Measurements from ENCODE around the gene KCNT2. TPM values are rescaled to one million over a fixed set of nuclear protein-coding genes. Genes with fewer than 3 reads are reported as not detected.

Gene KCNT2
- total RNA-seq, 1 experiment from 2014 or later = 9.1 TPM

DNA sequence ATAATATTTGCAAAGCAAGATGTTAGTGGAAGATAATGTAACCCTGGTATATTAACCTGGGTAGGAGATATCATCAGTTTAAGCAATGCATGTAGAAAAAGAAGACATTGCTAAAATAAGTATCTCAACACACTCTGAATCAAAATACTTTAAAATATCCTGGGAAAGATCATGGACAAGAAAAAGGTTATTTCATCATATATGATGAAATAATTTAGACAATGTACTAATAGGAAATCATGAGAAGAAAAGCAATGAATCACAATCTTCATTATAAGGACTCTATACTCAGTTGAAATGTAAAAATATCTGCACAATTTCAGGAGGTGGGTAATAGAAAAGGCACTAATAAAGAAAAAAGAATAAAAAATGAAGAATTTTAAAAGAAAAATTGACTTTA lies 158.8 kb downstream of the KCNT2 start:
- no peak overlapping the region for H3K9ac ChIP-seq (ENCODE audit: extremely low read depth, insufficient read length, low read length)
- no peak overlapping the region for H3K23ac ChIP-seq (ENCODE audit: insufficient read length, low read depth, low read length)
- H3K9me3 Mint-ChIP-seq = no peaks in the 10 kb centered on the region
- no peaks in the 10 kb centered on the region for H3K23me2 ChIP-seq (ENCODE audit: insufficient read length, low read depth, low read length, poor library complexity, severe bottlenecking)
- no peaks in the 10 kb centered on the region for H3K9me3 ChIP-seq (ENCODE audit: control insufficient read depth, low read depth, low read length)
- no peak overlapping the region for H3T11ph ChIP-seq (ENCODE audit: low read length)
- no peak overlapping the region for H2BK5ac ChIP-seq (ENCODE audit: insufficient read length, low read length)
- H3K79me1 ChIP-seq (ENCODE audit: insufficient read depth, low read depth, low read length, poor library complexity, severe bottlenecking) = no peaks in the 10 kb centered on the region
- H3K27me3 ChIP-seq (ENCODE audit: insufficient read depth, low read length) = no peaks in the 10 kb centered on the region
- peaks cover 4% of the 10 kb centered on the region; the same call in 1 of the 2 replicates for H3K4me1 ChIP-seq (ENCODE audit: insufficient read depth, low read length)
- H4K91ac ChIP-seq (ENCODE audit: insufficient read length, low read depth, low read length) = no peak overlapping the region
- H2BK15ac ChIP-seq (ENCODE audit: low read depth, low read length) = no peak overlapping the region
- no peak overlapping the region for H3K4me2 ChIP-seq (ENCODE audit: insufficient read depth, insufficient read length, low read length)
- H3K27me3 Mint-ChIP-seq (ENCODE audit: low read depth) = no peaks in the 10 kb centered on the region
- no peak overlapping the region for H3K4ac ChIP-seq (ENCODE audit: low read depth, low read length)
- peaks cover 42 to 55% of the 10 kb centered on the region in 2 experiments for H3K4me1 Mint-ChIP-seq
- no peak overlapping the region for H3K56ac ChIP-seq (ENCODE audit: insufficient read length, low read depth, low read length)
- H3K27ac ChIP-seq (ENCODE audit: insufficient read length, low read depth, low read length) = no peak overlapping the region
- H2BK120ac ChIP-seq (ENCODE audit: low read depth, low read length, poor library complexity, severe bottlenecking) = no peak overlapping the region
- H3K27ac Mint-ChIP-seq = peak overlapping the region in 1 of 3 experiments; percentile 38; a peak in 3 of 7 replicates
- no peak overlapping the region for H3K4me3 Mint-ChIP-seq
- no peak overlapping the region for H2BK12ac ChIP-seq (ENCODE audit: insufficient read length, low read depth, low read length)
- no peak overlapping the region for H4K5ac ChIP-seq (ENCODE audit: insufficient read length, low read depth, low read length)
- H3K18ac ChIP-seq (ENCODE audit: insufficient read length, low read depth, low read length) = no peak overlapping the region
- no peak overlapping the region for H2AFZ ChIP-seq (ENCODE audit: low read length)
- H4K8ac ChIP-seq (replicated peaks; ENCODE audit: insufficient read length, low read depth, low read length) = no peak overlapping the region
- H3K14ac ChIP-seq (ENCODE audit: insufficient read depth, low read length) = no peak overlapping the region
- peaks cover 0 to 2% (median 0%) of the 10 kb centered on the region in 3 experiments; a peak in 1 of 7 replicates for H3K36me3 Mint-ChIP-seq (ENCODE audit: insufficient read depth in 1 of 3, low read depth in 3 of 3)
- no peak overlapping the region for H2BK20ac ChIP-seq (ENCODE audit: low read depth, low read length, poor library complexity, severe bottlenecking)
- H3K79me2 ChIP-seq (ENCODE audit: insufficient read depth, low read length) = no peaks in the 10 kb centered on the region
- TF ChIP-seq, protein P1, sequence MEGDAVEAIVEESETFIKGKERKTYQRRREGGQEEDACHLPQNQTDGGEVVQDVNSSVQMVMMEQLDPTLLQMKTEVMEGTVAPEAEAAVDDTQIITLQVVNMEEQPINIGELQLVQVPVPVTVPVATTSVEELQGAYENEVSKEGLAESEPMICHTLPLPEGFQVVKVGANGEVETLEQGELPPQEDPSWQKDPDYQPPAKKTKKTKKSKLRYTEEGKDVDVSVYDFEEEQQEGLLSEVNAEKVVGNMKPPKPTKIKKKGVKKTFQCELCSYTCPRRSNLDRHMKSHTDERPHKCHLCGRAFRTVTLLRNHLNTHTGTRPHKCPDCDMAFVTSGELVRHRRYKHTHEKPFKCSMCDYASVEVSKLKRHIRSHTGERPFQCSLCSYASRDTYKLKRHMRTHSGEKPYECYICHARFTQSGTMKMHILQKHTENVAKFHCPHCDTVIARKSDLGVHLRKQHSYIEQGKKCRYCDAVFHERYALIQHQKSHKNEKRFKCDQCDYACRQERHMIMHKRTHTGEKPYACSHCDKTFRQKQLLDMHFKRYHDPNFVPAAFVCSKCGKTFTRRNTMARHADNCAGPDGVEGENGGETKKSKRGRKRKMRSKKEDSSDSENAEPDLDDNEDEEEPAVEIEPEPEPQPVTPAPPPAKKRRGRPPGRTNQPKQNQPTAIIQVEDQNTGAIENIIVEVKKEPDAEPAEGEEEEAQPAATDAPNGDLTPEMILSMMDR (conservative IDR thresholded peaks at IDR 0.05) = no peak
- H4K20me1 ChIP-seq (ENCODE audit: control insufficient read depth, insufficient read depth, insufficient read length) = no peaks in the 10 kb centered on the region
- H2AK5ac ChIP-seq (ENCODE audit: insufficient read length, low read length) = no peak overlapping the region
- no peak for DNase-seq

Data from H9 (cell line).